Fibroblast of mammary gland (primary cell): Measurements from ENCODE around the gene DSCAML1.

Experiments
- DNase-seq: peaks from one replicate; pipeline ENCODE4 v3.0.0-alpha.2; 2010; ENCODE audit warnings: low read depth
- H3K4me3 ChIP-seq: 2 replicates; pipeline ENCODE4 v1.5.1; 2011; ENCODE audit warnings: low read depth, mild to moderate bottlenecking, low read length, moderate library complexity; ENCODE audit not compliant: control insufficient read depth
- CTCF ChIP-seq: conservative IDR thresholded peaks from 2 replicates; pipeline ENCODE4 v1.5.1; 2011; ENCODE audit warnings: low read depth, low read length, inconsistent platforms; ENCODE audit not compliant: control insufficient read depth, insufficient read depth

The DSCAML1 gene

GRCh38 chr11:117417342-117417741 lies 379.7 kb downstream of the DSCAML1 start:
- no peak for DNase-seq
- no peak for TF ChIP-seq CTCF
- H3K4me3 ChIP-seq = no peak overlapping the region

GRCh38 chr11:117415358-117415896 lies 381.6 kb downstream of the DSCAML1 start:
- H3K4me3 ChIP-seq = no peak overlapping the region
- DNase-seq = no peak
- TF ChIP-seq CTCF = no peak

DNA sequence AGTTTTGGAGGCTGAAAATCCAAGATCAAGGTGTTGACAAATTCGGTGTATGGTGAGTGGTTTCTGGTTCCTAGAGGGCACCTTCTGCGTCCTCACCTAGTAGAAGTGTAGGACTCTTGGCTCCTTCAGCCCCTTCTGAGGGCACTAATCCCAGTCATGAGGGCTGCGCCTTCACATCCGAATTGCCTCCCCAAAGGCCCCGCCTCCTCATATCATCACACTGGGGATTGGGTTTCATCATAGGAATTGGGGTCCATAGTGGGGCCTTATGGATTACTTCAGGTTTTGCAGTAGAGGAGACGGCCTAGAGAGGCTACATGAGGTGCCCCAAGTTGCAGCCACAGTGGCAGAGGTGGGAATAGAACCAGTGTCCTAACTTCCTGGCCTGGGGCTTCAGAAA lies 382.3 kb downstream of the DSCAML1 start:
- no peak overlapping the region for H3K4me3 ChIP-seq
- TF ChIP-seq CTCF = no peak
- DNase-seq = no peak

- TF ChIP-seq CTCF = no peak
- no peak overlapping the region for H3K4me3 ChIP-seq
- DNase-seq = no peak
These were observed 383.4 kb downstream of the DSCAML1 start for GRCh38 chr11:117413616-117414015.

DNA sequence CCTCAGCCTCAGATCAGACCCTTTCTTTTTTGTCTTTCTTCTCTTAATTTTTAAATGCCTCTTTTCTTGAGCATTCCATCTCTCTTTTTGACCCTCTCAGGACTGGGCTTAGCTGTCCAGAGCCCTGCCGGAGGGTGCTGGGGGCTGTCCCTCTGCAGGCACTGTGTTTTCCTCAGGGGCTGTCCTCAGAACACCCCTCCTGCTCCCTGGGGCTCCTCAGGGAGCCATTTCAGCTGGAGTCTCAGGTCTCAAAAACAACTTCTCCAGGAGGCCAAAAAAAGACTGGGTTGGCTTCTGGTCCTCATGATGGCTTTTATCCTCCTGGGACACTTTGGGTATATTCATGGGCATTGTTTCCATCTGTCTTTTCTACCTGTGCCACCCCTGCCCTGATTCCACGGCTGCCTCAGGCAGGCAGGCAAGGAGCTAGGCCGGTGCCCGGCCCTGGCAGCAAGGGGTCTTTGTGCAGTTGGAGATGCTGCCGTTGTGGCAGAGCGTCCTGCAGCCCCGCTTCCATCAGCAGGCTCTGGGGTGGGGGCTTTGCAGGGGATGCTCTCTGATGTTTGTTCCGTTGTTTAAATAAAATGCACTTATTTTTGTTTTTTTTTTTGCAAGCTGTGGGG lies 384.3 kb downstream of the DSCAML1 start:
- no peak overlapping the region for H3K4me3 ChIP-seq
- DNase-seq = no peak
- TF ChIP-seq CTCF = no peak

DNA sequence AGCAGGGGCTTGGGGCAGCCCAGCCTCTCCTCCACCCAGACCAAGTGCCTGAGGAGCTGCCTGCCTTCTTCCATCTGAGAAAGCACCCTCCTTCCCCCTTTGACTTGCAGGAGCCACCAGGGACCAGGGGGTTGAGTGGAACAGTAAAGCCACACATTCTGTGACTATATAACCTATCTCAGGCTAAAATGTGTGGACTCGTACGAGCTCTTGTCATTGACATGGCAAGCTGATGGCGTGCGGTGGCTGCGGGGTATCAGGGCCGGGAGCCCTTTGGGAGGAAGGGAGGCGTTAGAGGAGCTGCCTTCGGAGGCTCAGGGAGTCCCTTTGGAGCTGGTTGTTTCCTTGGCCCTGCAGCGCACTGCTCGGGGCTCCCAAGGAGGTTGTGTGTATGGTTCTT lies 384.8 kb downstream of the DSCAML1 start:
- no peak overlapping the region for H3K4me3 ChIP-seq
- no peak for TF ChIP-seq CTCF
- DNase-seq = no peak
